ENCODE results near the gene EIF5.

The EIF5 gene

DNA sequence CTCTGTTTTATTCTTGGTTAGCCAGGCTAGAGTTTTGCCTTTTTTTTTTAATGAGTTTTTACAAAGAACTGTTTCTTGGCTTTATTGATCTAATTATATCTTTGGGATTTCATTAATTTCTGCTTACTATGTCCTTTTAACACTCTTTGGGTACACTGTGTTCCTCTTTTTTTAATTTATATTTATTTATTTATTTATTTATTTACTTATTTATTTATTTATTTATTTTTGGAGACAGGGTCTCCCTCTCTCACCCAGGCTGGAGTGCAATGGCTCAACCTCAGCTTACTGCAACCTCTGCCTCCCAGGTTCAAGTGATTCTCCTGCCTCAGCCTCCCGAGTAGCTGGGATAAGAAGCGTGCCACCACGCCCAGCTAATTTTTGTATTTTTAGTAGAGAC is 36.0 kb downstream of the EIF5 start (continued):
- TF ChIP-seq ZNF114 (tag by site-specific recombination; IDR thresholded peaks at IDR 0.05) (no peak), ZNF16 (tag by site-specific recombination; IDR thresholded peaks at IDR 0.05; ENCODE audit: low read depth) (no peak), ZFP41 (tag by site-specific recombination; IDR thresholded peaks at IDR 0.05; ENCODE audit: borderline replicate concordance) (no peak), ZFP37 (tag by site-specific recombination; IDR thresholded peaks at IDR 0.05) (no peak), ZNF133 (tag by site-specific recombination; IDR thresholded peaks at IDR 0.05) (no peak), ZNF544 (tag by site-specific recombination; IDR thresholded peaks at IDR 0.05) (no peak), SP7 (tag by site-specific recombination; IDR thresholded peaks at IDR 0.05) (no peak), ZNF132 (tag by site-specific recombination; IDR thresholded peaks at IDR 0.05; ENCODE audit: borderline replicate concordance) (no peak), ZNF501 (tag by site-specific recombination; IDR thresholded peaks at IDR 0.05) (no peak), ZNF664 (tag by site-specific recombination; IDR thresholded peaks at IDR 0.05) (peak; percentile 75; the same call in 1 of the 2 replicates), RBAK (tag by site-specific recombination; IDR thresholded peaks at IDR 0.05) (no peak), ZFHX2 (tag by site-specific recombination; conservative IDR thresholded peaks at IDR 0.05) (no peak), GLIS1 (tag by site-specific recombination; IDR thresholded peaks at IDR 0.05) (no peak), ZNF433 (tag by site-specific recombination; IDR thresholded peaks at IDR 0.05; ENCODE audit: low read depth) (peak; percentile 65), ZNF214 (tag by site-specific recombination; IDR thresholded peaks at IDR 0.05; ENCODE audit: borderline replicate concordance) (no peak), ZNF184 (tag by site-specific recombination; IDR thresholded peaks at IDR 0.05) (no peak), ZBTB17 (tag by site-specific recombination; IDR thresholded peaks at IDR 0.05) (no peak), ZNF404 (tag by site-specific recombination; IDR thresholded peaks at IDR 0.05) (peak; percentile 71; the same call in 1 of the 2 replicates), ZNF768 (tag by site-specific recombination; IDR thresholded peaks at IDR 0.05) (no peak), ZNF366 (tag by site-specific recombination; conservative IDR thresholded peaks at IDR 0.05) (0 out of 2 replicates have a peak, but pooled peaks have one; percentile 25), ZNF658 (tag by site-specific recombination; IDR thresholded peaks at IDR 0.05) (no peak), ZBTB1 (tag by site-specific recombination; IDR thresholded peaks at IDR 0.05) (no peak), SALL2 (tag by site-specific recombination; IDR thresholded peaks at IDR 0.05; ENCODE audit: borderline replicate concordance) (no peak), ZNF585B (tag by site-specific recombination; IDR thresholded peaks at IDR 0.05) (no peak), ZNF558 (tag by site-specific recombination; IDR thresholded peaks at IDR 0.05) (peak; percentile 70; the same call in 1 of the 2 replicates), ZNF548 (tag by site-specific recombination; IDR thresholded peaks at IDR 0.05) (no peak), GLI2 (tag by site-specific recombination; IDR thresholded peaks at IDR 0.05; ENCODE audit: borderline replicate concordance, low read depth) (no peak; the same call in 1 of the 2 replicates), OSR2 (tag by site-specific recombination; IDR thresholded peaks at IDR 0.05) (no peak)
- TF ChIP-seq, protein P1, sequence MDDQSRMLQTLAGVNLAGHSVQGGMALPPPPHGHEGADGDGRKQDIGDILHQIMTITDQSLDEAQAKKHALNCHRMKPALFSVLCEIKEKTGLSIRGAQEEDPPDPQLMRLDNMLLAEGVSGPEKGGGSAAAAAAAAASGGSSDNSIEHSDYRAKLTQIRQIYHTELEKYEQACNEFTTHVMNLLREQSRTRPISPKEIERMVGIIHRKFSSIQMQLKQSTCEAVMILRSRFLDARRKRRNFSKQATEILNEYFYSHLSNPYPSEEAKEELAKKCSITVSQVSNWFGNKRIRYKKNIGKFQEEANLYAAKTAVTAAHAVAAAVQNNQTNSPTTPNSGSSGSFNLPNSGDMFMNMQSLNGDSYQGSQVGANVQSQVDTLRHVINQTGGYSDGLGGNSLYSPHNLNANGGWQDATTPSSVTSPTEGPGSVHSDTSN (CRISPR knock-in tag; IDR thresholded peaks at IDR 0.05), result no peak
- TF ChIP-seq, protein P2, sequence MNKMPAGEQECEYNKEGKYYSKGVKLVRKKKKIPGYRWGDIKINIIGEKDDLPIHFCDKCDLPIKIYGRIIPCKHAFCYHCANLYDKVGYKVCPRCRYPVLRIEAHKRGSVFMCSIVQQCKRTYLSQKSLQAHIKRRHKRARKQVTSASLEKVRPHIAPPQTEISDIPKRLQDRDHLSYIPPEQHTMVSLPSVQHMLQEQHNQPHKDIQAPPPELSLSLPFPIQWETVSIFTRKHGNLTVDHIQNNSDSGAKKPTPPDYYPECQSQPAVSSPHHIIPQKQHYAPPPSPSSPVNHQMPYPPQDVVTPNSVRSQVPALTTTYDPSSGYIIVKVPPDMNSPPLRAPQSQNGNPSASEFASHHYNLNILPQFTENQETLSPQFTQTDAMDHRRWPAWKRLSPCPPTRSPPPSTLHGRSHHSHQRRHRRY (tag by site-specific recombination; IDR thresholded peaks at IDR 0.05), result no peak
- TF ChIP-seq, protein P3, sequence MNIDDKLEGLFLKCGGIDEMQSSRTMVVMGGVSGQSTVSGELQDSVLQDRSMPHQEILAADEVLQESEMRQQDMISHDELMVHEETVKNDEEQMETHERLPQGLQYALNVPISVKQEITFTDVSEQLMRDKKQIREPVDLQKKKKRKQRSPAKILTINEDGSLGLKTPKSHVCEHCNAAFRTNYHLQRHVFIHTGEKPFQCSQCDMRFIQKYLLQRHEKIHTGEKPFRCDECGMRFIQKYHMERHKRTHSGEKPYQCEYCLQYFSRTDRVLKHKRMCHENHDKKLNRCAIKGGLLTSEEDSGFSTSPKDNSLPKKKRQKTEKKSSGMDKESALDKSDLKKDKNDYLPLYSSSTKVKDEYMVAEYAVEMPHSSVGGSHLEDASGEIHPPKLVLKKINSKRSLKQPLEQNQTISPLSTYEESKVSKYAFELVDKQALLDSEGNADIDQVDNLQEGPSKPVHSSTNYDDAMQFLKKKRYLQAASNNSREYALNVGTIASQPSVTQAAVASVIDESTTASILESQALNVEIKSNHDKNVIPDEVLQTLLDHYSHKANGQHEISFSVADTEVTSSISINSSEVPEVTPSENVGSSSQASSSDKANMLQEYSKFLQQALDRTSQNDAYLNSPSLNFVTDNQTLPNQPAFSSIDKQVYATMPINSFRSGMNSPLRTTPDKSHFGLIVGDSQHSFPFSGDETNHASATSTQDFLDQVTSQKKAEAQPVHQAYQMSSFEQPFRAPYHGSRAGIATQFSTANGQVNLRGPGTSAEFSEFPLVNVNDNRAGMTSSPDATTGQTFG (tag by site-specific recombination; IDR thresholded peaks at IDR 0.05; ENCODE audit: borderline replicate concordance), result no peak
